C4-2B (cell line): ENCODE results near the gene TRHDE.

Source experiments
- H3K27ac ChIP-seq: fragments of 450-650 bp; 2 replicates; pipeline ENCODE4 v1.5.1; 2017
- ZFX ChIP-seq: fragments of 450-650 bp; IDR thresholded peaks from 2 replicates; pipeline ENCODE4 v1.6.1; 2017
- TF ChIP-seq, protein P1 (sequence below): fragments of 450-650 bp; conservative IDR thresholded peaks from 2 replicates; pipeline ENCODE4 v1.5.1; 2017; ENCODE audit warnings: mild to moderate bottlenecking

TRHDE gene

DNA sequence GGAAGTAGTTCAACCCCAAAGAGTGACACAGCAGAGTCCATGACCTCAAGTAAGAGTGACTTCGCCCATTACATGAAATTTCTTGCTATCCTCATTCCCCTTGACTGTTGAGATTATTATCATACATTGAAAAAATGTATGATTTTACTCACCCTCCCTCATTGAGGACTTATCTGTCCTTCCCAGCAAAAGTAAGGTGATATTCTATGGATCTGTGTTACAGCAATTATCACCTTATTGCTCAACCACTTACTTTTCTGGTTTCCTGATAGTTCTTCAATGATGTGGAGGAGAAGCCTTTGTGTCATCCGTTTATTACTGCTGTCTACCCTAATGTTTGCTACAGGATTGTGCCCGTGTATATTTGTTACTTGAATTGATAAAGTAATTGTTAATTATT is 306.2 kb downstream of the TRHDE start:
- TF ChIP-seq, protein P1, sequence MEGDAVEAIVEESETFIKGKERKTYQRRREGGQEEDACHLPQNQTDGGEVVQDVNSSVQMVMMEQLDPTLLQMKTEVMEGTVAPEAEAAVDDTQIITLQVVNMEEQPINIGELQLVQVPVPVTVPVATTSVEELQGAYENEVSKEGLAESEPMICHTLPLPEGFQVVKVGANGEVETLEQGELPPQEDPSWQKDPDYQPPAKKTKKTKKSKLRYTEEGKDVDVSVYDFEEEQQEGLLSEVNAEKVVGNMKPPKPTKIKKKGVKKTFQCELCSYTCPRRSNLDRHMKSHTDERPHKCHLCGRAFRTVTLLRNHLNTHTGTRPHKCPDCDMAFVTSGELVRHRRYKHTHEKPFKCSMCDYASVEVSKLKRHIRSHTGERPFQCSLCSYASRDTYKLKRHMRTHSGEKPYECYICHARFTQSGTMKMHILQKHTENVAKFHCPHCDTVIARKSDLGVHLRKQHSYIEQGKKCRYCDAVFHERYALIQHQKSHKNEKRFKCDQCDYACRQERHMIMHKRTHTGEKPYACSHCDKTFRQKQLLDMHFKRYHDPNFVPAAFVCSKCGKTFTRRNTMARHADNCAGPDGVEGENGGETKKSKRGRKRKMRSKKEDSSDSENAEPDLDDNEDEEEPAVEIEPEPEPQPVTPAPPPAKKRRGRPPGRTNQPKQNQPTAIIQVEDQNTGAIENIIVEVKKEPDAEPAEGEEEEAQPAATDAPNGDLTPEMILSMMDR = no peak
- no peak for TF ChIP-seq ZFX
- no peak overlapping the region for H3K27ac ChIP-seq

- no peak for TF ChIP-seq ZFX
- TF ChIP-seq, protein P1 = no peak
- no peak overlapping the region for H3K27ac ChIP-seq
Measured at GRCh38 chr12:72586456-72586855, 314.3 kb downstream of the TRHDE start.

- TF ChIP-seq, protein P1 = no peak
- no peak for TF ChIP-seq ZFX
- H3K27ac ChIP-seq = no peak overlapping the region
Measured at GRCh38 chr12:72602581-72602980, 330.4 kb downstream of the TRHDE start.

GRCh38 chr12:72605975-72606374 is 333.8 kb downstream of the TRHDE start:
- no peak overlapping the region for H3K27ac ChIP-seq
- no peak for TF ChIP-seq ZFX
- TF ChIP-seq, protein P1 = no peak

- H3K27ac ChIP-seq = no peak overlapping the region
- TF ChIP-seq, protein P1 = no peak
- TF ChIP-seq ZFX = no peak
Measured at GRCh38 chr12:72610342-72610741, 338.2 kb downstream of the TRHDE start.

- H3K27ac ChIP-seq = no peak overlapping the region
- no peak for TF ChIP-seq ZFX
- TF ChIP-seq, protein P1 = no peak
Measured at GRCh38 chr12:72610854-72611358, 338.7 kb downstream of the TRHDE start.

DNA sequence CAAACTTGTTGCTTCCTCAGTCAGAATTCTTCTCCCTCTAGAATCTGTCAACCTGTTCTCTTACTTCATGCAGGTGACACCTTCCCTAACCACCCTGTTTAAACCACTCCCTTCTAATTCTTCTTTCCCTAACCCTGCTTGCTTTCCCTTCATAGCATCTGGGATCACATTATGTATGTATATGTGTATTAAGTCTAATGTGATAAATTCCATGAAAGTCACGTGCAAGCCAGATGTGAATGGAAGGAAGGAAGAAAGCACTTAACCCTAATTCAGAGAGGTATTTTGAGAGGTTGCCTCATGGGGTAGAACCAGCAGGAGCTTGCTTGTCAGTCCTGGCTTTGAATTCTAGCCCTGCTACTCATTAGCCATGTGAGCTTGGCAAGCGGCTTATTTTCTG is 340.0 kb downstream of the TRHDE start:
- TF ChIP-seq, protein P1 = no peak
- no peak for TF ChIP-seq ZFX
- no peak overlapping the region for H3K27ac ChIP-seq
